HepG2 (cell line): ENCODE results near the gene MGAT4D. TPM values are rescaled to one million over a fixed set of nuclear protein-coding genes. Genes with fewer than 3 reads are reported as not detected.

ENCODE experiments used
- ASH2L ChIP-seq: fragments of 300-600, 200-600 bp; sonication (generic); IDR thresholded peaks from 2 replicates; pipeline ENCODE4 v1.7.0; 2017; ENCODE audit warnings: low read depth, mild to moderate bottlenecking, moderate library complexity, mixed read lengths, low read length; ENCODE audit not compliant: insufficient read length
- ATF7-NPFF ChIP-seq: sonication (generic); formaldehyde crosslinking; IDR thresholded peaks from 2 replicates; pipeline ENCODE4 v1.8.1; 2023; ENCODE audit warnings: mild to moderate bottlenecking, low read depth, missing genetic modification reagents, moderate library complexity
- GABPA ChIP-seq, 2 experiments: IDR thresholded peaks; 2 replicates each; pipeline ENCODE4 v1.6.1; 2011 to 2016; ENCODE audit warnings: low read depth in 2 of 2, low read length in 1 of 2, missing biosample characterization in 1 of 2, missing genetic modification characterization in 1 of 2
- MAFG ChIP-seq: sonication (generic); formaldehyde crosslinking; IDR thresholded peaks from 2 replicates; pipeline ENCODE4 v1.5.1; 2020; ENCODE audit warnings: mild to moderate bottlenecking, missing genetic modification reagents
- MZF1 ChIP-seq: sonication (generic); formaldehyde crosslinking; IDR thresholded peaks from 2 replicates; pipeline ENCODE4 v1.8.1; 2023; ENCODE audit warnings: mild to moderate bottlenecking, missing genetic modification reagents, borderline replicate concordance
- PBX2 ChIP-seq: IDR thresholded peaks from 2 replicates; pipeline ENCODE4 v1.6.1; 2016; ENCODE audit warnings: control low read depth
- RAD51 ChIP-seq: fragments of 450-650 bp; IDR thresholded peaks from 2 replicates; pipeline ENCODE4 v1.6.1; 2016; ENCODE audit warnings: borderline replicate concordance
- RARA ChIP-seq: IDR thresholded peaks from 2 replicates; pipeline ENCODE4 v1.6.1; 2016; ENCODE audit warnings: missing genetic modification reagents, missing compliant biosample characterization
- SIN3B ChIP-seq: fragments of 150-350 bp; IDR thresholded peaks from 2 replicates; pipeline ENCODE4 v1.6.1; 2014; ENCODE audit warnings: low read length
- SP4 ChIP-seq: sonication (generic); formaldehyde crosslinking; IDR thresholded peaks from 2 replicates; pipeline ENCODE4 v1.8.1; 2023; ENCODE audit warnings: mild to moderate bottlenecking, missing genetic modification reagents
- SRY ChIP-seq: sonication (generic); formaldehyde crosslinking; IDR thresholded peaks from 2 replicates; pipeline ENCODE4 v1.8.0; 2022; ENCODE audit warnings: mild to moderate bottlenecking, missing genetic modification reagents
- ZFP90 ChIP-seq: sonication (generic); formaldehyde crosslinking; IDR thresholded peaks from 2 replicates; pipeline ENCODE4 v1.8.0; 2022; ENCODE audit warnings: missing genetic modification reagents, mild to moderate bottlenecking, inconsistent platforms, borderline replicate concordance
- ZNF335 ChIP-seq: sonication (generic); formaldehyde crosslinking; IDR thresholded peaks from 2 replicates; pipeline ENCODE4 v1.4.0; 2020; ENCODE audit warnings: missing genetic modification reagents
- ZNF607 ChIP-seq: sonication (generic); formaldehyde crosslinking; IDR thresholded peaks from 2 replicates; pipeline ENCODE4 v1.5.1; 2020; ENCODE audit warnings: missing genetic modification reagents, mild to moderate bottlenecking, borderline replicate concordance
- ZNF747 ChIP-seq: sonication (generic); formaldehyde crosslinking; IDR thresholded peaks from 2 replicates; pipeline ENCODE4 v1.8.1; 2023; ENCODE audit warnings: missing genetic modification reagents, mild to moderate bottlenecking, borderline replicate concordance
- ZNF749 ChIP-seq: sonication (generic); formaldehyde crosslinking; IDR thresholded peaks from 2 replicates; pipeline ENCODE4 v1.8.0; 2022; ENCODE audit warnings: mild to moderate bottlenecking, missing genetic modification reagents, moderate library complexity, borderline replicate concordance
- ZNF777 ChIP-seq: sonication (generic); formaldehyde crosslinking; IDR thresholded peaks from 2 replicates; pipeline ENCODE4 v1.4.0; 2020; ENCODE audit warnings: missing genetic modification reagents
- polyA plus RNA-seq, 8 experiments: library from polyadenylated mRNA; depleted of rRNA in 3 of 8; stranded (reverse) in 7 of 8; unstranded in 1 of 8; fragments of >200 nt; fragmentation: Illumina TruSeq in 4 of 8; extraction: Trizol in 4 of 8; gene quantifications; 2 replicates each; pipeline versions ENCODE4 v1.2.1 to v1.2.3, GENCODE V29; 2011 to 2016; ENCODE audit warnings: low read depth in 4 of 8, missing spikeins in 1 of 8, mixed read lengths in 1 of 8; ENCODE audit not compliant: insufficient read depth in 1 of 8
- total RNA-seq, 5 experiments: library from RNA; depleted of rRNA; stranded (reverse); fragments of >200 nt; fragmentation: Illumina TruSeq; extraction: Trizol; gene quantifications; 2 replicates each; pipeline ENCODE4 v1.2.3, GENCODE V29; 2016; ENCODE audit warnings: low read depth in 1 of 5
- TF ChIP-seq, protein P1 (sequence below): sonication (generic); formaldehyde crosslinking; IDR thresholded peaks from 2 replicates; pipeline ENCODE4 v1.5.1; 2020; ENCODE audit warnings: mild to moderate bottlenecking, missing genetic modification reagents, borderline replicate concordance
- TF ChIP-seq, protein P2 (sequence below): sonication (generic); formaldehyde crosslinking; IDR thresholded peaks from 2 replicates; pipeline ENCODE4 v1.4.0; 2020; ENCODE audit warnings: mild to moderate bottlenecking, missing genetic modification reagents
- TF ChIP-seq, protein P3 (sequence below): sonication (generic); formaldehyde crosslinking; IDR thresholded peaks from 2 replicates; pipeline ENCODE4 v1.9.0; 2021; ENCODE audit warnings: missing genetic modification reagents, mild to moderate bottlenecking, borderline replicate concordance

Gene MGAT4D
- total and polyA plus RNA-seq, 2 of the 13 experiments (the other 11 are each of a cell fraction or from before 2014, with no cell fraction given): not detected

DNA sequence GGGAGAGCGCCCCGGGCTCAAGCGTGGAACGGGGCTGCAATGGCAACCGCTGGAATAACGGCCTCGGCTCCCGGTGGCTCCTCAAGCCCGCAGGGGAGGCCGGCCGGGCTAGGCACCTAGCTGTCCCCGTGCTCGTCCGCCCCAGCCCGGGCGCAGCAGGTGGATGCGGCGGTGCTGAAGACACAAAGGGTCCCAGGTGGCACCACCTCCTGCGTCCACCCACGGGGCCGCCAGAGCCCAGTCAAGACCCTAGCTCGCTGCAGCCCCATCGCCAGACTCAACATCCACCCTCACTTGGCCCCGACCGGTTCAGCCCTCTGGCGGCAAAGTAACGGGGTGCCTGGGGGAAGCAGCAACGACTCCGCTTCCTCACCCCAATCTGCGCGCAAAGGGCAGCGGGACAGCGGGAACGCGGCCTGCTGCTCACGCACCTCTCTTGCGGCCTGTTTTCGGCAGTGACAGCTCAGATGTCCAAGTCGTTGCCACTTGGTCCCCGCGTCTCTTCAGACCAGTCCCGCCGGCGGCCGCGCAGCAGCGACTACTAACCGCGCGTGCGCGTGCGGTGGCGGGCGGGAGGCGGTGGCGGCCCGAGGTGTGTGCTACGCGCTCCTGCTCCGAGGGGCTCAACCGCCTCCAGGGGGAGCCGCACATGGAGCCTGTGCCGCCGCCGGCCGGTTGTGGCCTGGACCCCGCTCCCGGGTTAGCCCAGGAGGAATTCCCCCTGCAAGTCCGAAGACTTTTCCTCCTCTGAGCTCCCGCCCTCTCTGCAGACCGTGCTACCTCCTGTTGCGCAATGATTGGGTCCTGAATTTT lies 70.8 kb downstream of the MGAT4D start, which contains the start of gene CLGN (continued):
- TF ChIP-seq ZNF747 (peak; percentile 93; the same call in 1 of the 2 replicates), ZFP90 (peak; percentile 24; the same call in 1 of the 2 replicates), PBX2 (CRISPR knock-in tag) (no peak), SP4 (CRISPR knock-in tag) (no peak), ATF7-NPFF (CRISPR knock-in tag) (peak; percentile 93), SRY (CRISPR knock-in tag) (peak; percentile 92; the same call in 1 of the 2 replicates), ZNF607 (peak; percentile 81), RARA (0 out of 2 replicates have a peak, but pooled peaks have one; percentile 9), MZF1 (CRISPR knock-in tag) (no peak), ZNF777 (CRISPR knock-in tag) (peak; percentile 59), ZNF335 (CRISPR knock-in tag) (no peak), SIN3B (no peak), ZNF749 (no peak; the same call in 1 of the 2 replicates), ASH2L (peak; percentile 73), RAD51 (no peak), GABPA (IDR thresholded peaks at IDR 0.05; ENCODE audit: low read depth, low read length) (no peak), GABPA (CRISPR knock-in tag; IDR thresholded peaks at IDR 0.05; ENCODE audit: low read depth) (no peak), MAFG (CRISPR knock-in tag) (no peak)
- TF ChIP-seq, protein P1, sequence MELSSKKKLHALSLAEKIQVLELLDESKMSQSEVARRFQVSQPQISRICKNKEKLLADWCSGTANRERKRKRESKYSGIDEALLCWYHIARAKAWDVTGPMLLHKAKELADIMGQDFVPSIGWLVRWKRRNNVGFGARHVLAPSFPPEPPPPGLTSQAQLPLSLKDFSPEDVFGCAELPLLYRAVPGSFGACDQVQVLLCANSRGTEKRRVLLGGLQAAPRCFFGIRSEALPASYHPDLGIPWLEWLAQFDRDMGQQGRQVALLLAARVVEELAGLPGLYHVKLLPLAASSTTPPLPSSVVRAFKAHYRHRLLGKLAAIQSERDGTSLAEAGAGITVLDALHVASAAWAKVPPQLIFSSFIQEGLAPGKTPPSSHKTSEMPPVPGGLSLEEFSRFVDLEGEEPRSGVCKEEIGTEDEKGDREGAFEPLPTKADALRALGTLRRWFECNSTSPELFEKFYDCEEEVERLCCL: 0 out of 2 replicates have a peak, but pooled peaks have one; percentile 30
- TF ChIP-seq, protein P2, sequence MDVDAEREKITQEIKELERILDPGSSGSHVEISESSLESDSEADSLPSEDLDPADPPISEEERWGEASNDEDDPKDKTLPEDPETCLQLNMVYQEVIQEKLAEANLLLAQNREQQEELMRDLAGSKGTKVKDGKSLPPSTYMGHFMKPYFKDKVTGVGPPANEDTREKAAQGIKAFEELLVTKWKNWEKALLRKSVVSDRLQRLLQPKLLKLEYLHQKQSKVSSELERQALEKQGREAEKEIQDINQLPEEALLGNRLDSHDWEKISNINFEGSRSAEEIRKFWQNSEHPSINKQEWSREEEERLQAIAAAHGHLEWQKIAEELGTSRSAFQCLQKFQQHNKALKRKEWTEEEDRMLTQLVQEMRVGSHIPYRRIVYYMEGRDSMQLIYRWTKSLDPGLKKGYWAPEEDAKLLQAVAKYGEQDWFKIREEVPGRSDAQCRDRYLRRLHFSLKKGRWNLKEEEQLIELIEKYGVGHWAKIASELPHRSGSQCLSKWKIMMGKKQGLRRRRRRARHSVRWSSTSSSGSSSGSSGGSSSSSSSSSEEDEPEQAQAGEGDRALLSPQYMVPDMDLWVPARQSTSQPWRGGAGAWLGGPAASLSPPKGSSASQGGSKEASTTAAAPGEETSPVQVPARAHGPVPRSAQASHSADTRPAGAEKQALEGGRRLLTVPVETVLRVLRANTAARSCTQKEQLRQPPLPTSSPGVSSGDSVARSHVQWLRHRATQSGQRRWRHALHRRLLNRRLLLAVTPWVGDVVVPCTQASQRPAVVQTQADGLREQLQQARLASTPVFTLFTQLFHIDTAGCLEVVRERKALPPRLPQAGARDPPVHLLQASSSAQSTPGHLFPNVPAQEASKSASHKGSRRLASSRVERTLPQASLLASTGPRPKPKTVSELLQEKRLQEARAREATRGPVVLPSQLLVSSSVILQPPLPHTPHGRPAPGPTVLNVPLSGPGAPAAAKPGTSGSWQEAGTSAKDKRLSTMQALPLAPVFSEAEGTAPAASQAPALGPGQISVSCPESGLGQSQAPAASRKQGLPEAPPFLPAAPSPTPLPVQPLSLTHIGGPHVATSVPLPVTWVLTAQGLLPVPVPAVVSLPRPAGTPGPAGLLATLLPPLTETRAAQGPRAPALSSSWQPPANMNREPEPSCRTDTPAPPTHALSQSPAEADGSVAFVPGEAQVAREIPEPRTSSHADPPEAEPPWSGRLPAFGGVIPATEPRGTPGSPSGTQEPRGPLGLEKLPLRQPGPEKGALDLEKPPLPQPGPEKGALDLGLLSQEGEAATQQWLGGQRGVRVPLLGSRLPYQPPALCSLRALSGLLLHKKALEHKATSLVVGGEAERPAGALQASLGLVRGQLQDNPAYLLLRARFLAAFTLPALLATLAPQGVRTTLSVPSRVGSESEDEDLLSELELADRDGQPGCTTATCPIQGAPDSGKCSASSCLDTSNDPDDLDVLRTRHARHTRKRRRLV (CRISPR knock-in tag): no peak
- TF ChIP-seq, protein P3, sequence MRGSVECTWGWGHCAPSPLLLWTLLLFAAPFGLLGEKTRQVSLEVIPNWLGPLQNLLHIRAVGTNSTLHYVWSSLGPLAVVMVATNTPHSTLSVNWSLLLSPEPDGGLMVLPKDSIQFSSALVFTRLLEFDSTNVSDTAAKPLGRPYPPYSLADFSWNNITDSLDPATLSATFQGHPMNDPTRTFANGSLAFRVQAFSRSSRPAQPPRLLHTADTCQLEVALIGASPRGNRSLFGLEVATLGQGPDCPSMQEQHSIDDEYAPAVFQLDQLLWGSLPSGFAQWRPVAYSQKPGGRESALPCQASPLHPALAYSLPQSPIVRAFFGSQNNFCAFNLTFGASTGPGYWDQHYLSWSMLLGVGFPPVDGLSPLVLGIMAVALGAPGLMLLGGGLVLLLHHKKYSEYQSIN (CRISPR knock-in tag): no peak
